ENCODE results near the gene LCN12. TPM values are rescaled to one million over a fixed set of nuclear protein-coding genes. Genes with fewer than 3 reads are reported as not detected.

The LCN12 gene
- 3.4 TPM for total RNA-seq

GRCh38 chr9:136951541-136952320 lies at the start of gene LCN12:
Gene LCN12 (plus strand): TSS chr9:136952273. CDS start chr9:136952328, 55 bp downstream.
- DNase-seq (ENCODE audit: low spot score) = no peak

- no peak for DNase-seq (ENCODE audit: low spot score)
Observed at GRCh38 chr9:136903041-136903554, 49.0 kb upstream of the LCN12 start.

GRCh38 chr9:136906266-136906665 lies 45.8 kb upstream of the LCN12 start:
- DNase-seq (ENCODE audit: low spot score) = no peak

- DNase-seq (ENCODE audit: low spot score) = no peak
Observed at GRCh38 chr9:136907011-136907914, 44.8 kb upstream of the LCN12 start.

- no peak for DNase-seq (ENCODE audit: low spot score)
Observed at GRCh38 chr9:136910197-136910900, 41.7 kb upstream of the LCN12 start.

- DNase-seq (ENCODE audit: low spot score) = no peak
Observed at GRCh38 chr9:136910901-136911245, 41.2 kb upstream of the LCN12 start.

- no peak for DNase-seq (ENCODE audit: low spot score)
Observed at GRCh38 chr9:136913701-136914438, 38.2 kb upstream of the LCN12 start.

- no peak for DNase-seq (ENCODE audit: low spot score)
Observed at GRCh38 chr9:136915632-136916329, 36.3 kb upstream of the LCN12 start.

- no peak for DNase-seq (ENCODE audit: low spot score)
Observed at GRCh38 chr9:136916330-136917184, 35.5 kb upstream of the LCN12 start.

GRCh38 chr9:136917902-136918301 lies 34.2 kb upstream of the LCN12 start:
- no peak for DNase-seq (ENCODE audit: low spot score)

- DNase-seq (ENCODE audit: low spot score) = no peak
Observed at GRCh38 chr9:136920069-136920468, 32.0 kb upstream of the LCN12 start.

- DNase-seq (ENCODE audit: low spot score) = no peak
Observed at GRCh38 chr9:136920734-136921231, 31.3 kb upstream of the LCN12 start.

- no peak for DNase-seq (ENCODE audit: low spot score)
Observed at GRCh38 chr9:136921307-136921706, 30.8 kb upstream of the LCN12 start.

- DNase-seq (ENCODE audit: low spot score) = no peak
Observed at GRCh38 chr9:136921718-136922117, 30.4 kb upstream of the LCN12 start.

- no peak for DNase-seq (ENCODE audit: low spot score)
Observed at GRCh38 chr9:136922540-136922939, 29.5 kb upstream of the LCN12 start.

GRCh38 chr9:136923881-136924280 lies 28.2 kb upstream of the LCN12 start:
- DNase-seq (ENCODE audit: low spot score) = no peak

- no peak for DNase-seq (ENCODE audit: low spot score)
Observed at GRCh38 chr9:136925414-136926153, 26.5 kb upstream of the LCN12 start.

- DNase-seq (ENCODE audit: low spot score) = no peak
Observed at GRCh38 chr9:136926154-136926704, 25.8 kb upstream of the LCN12 start.

- DNase-seq (ENCODE audit: low spot score) = no peak
Observed at GRCh38 chr9:136926749-136927148, 25.3 kb upstream of the LCN12 start.

Data from ureter (tissue), 1 donor.